ENCODE data around the gene PAK6. TPM values are rescaled to one million over a fixed set of nuclear protein-coding genes. Genes with fewer than 3 reads are reported as not detected.

Gene PAK6
- total RNA-seq, 1 donor from 2014 or later = not detected

- no peak for DNase-seq (ENCODE audit: low spot score in 2 of 2)
- H3K9me3 ChIP-seq = no peaks in the 10 kb centered on the region
- H3K4me3 ChIP-seq = no peak overlapping the region
- no peak for TF ChIP-seq CTCF (IDR thresholded peaks at IDR 0.05)
- no peak overlapping the region for H3K27ac ChIP-seq
- H3K36me3 ChIP-seq = no peaks in the 10 kb centered on the region
- peaks cover 15 to 16% of the 10 kb centered on the region in 2 donors for H3K4me1 ChIP-seq
- H3K27me3 ChIP-seq = no peaks in the 10 kb centered on the region
- intact Hi-C loops (cut with DNase I) = no loop called here
Measured at GRCh38 chr15:40254452-40254851, 15.6 kb downstream of the PAK6 start.

GRCh38 chr15:40255033-40255432 is 16.2 kb downstream of the PAK6 start:
- Histone ChIP-seq H3K27me3 (no peaks in the 10 kb centered on the region), H3K9me3 (no peaks in the 10 kb centered on the region), H3K4me3 (no peak overlapping the region), H3K36me3 (no peaks in the 10 kb centered on the region), H3K27ac (no peak overlapping the region), H3K4me1 (peaks cover 15 to 16% of the 10 kb centered on the region in 2 donors)
- no peak for TF ChIP-seq CTCF (IDR thresholded peaks at IDR 0.05)
- no peak for DNase-seq (ENCODE audit: low spot score in 2 of 2)
- intact Hi-C loops (cut with DNase I) = no loop called here

GRCh38 chr15:40256638-40257235 is 17.9 kb downstream of the PAK6 start:
- Histone ChIP-seq H3K27me3 (no peaks in the 10 kb centered on the region), H3K27ac (no peak overlapping the region), H3K9me3 (no peaks in the 10 kb centered on the region), H3K4me1 (peaks cover 15 to 16% of the 10 kb centered on the region in 2 donors), H3K4me3 (no peak overlapping the region), H3K36me3 (no peaks in the 10 kb centered on the region)
- DNase-seq (ENCODE audit: low spot score in 2 of 2) = no peak
- no peak for TF ChIP-seq CTCF (IDR thresholded peaks at IDR 0.05)
- intact Hi-C loops (cut with DNase I) = no loop called here

GRCh38 chr15:40257656-40258450 is 19.0 kb downstream of the PAK6 start:
- intact Hi-C loops (cut with DNase I) = no loop called here
- Histone ChIP-seq H3K27ac (no peak overlapping the region), H3K4me3 (no peak overlapping the region), H3K4me1 (peaks cover 9 to 10% of the 10 kb centered on the region in 2 donors), H3K9me3 (no peaks in the 10 kb centered on the region), H3K36me3 (no peaks in the 10 kb centered on the region), H3K27me3 (no peaks in the 10 kb centered on the region)
- DNase-seq (ENCODE audit: low spot score in 2 of 2) = no peak
- no peak for TF ChIP-seq CTCF (IDR thresholded peaks at IDR 0.05)

- no peak overlapping the region for H3K4me3 ChIP-seq
- H3K27ac ChIP-seq = no peak overlapping the region
- TF ChIP-seq CTCF (IDR thresholded peaks at IDR 0.05) = no peak
- no peaks in the 10 kb centered on the region for H3K9me3 ChIP-seq
- H3K4me1 ChIP-seq = peaks cover 2 to 3% of the 10 kb centered on the region in 2 donors
- no peak for DNase-seq (ENCODE audit: low spot score in 2 of 2)
- H3K27me3 ChIP-seq = no peaks in the 10 kb centered on the region
- intact Hi-C loops (cut with DNase I) = no loop called here
- no peaks in the 10 kb centered on the region for H3K36me3 ChIP-seq
Measured at GRCh38 chr15:40258544-40258943, 19.7 kb downstream of the PAK6 start.

All from ascending aorta (tissue), 2 donors.